GM18868 (cell line): ENCODE measurements around the gene KIAA0513.
A peak's percentile ranks its signal among the peaks of the same experiment; 100 is the strongest.

Experiments used
- ATAC-seq: cut with Tn5 transposase; IDR thresholded peaks from one replicate; pipeline ENCODE4 v1.9.1; 2021; ENCODE audit warnings: mild to moderate bottlenecking, moderate library complexity; ENCODE audit not compliant: unreplicated experiment

The KIAA0513 gene

DNA sequence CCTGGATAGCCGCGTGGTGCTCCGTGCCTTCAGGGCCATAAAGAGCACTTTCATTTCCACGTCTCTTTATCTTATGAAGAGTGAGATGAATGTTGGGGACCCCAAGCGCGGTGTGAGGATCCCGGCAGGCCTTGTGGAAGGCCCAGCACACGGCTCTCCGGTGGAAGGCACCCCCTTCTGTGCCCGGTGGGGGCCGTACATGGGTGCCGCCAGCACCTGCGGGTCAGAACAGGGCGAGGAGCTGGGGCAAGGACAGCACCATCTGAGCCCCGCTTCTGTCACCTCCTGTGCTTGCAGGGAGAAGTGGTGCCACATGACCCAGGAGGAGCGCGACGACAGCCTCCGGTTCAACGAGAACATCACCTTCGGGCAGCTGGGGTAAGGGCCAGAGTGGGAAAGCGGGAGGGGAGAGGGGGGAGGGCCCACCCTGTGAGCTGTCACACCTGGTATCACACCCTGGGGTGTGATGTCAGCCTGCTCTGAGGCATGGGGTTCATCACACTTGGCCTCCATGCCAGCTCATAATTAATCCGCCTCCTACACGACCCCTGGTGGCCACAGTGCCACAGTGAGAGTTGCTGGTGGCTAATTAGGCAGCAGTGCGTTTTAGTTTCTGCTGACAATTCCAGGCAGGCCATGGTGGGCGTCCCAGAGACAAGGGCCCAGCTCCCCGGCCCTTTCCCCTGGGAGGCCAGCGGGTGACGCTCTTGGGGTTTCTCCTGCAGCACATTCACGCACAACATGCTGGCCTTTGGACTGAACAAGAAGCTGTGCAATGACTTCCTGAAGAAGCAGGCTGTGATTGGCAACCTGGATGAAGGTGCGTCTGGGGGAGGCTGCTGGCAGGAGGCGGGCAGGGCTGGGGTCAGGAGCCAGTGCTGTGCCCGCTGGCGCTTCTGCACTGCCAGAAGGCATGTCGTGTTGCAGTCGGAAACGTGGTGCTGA, 59.0 kb downstream of the KIAA0513 start:
- ATAC-seq = no peak

DNA sequence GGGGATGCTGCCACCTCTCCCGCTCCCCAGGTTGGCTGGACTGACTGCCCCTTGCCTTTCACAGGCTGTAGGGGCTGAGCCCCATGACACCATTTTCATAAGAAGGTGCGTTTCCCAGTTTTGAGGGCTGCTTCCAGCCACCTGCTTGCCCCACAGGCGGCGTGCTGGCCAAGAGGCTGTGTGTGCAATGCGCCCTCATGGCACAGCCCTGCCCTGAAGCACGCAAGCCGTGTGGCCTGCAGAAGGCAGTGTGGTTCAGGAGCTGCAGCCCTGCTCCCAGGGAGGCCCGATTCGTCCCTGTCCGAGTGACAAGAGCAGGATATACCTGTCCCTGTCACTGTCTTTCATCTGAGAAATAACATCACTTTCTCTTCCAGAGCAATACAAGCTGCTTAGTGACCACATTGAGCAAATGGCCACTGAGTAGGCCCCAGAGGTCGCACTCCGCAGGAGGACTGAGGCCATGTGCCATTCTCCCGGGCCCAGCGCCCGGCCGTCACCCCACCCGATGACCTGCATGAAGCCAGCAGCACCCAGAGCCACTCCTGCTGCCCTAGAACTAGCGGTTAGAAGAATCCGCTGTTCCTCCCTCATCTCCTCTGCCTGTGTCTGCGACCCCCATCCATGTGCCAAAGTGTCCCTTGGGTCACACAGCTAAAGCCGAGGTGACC, 60.4 kb downstream of the KIAA0513 start:
- no peak for ATAC-seq

DNA sequence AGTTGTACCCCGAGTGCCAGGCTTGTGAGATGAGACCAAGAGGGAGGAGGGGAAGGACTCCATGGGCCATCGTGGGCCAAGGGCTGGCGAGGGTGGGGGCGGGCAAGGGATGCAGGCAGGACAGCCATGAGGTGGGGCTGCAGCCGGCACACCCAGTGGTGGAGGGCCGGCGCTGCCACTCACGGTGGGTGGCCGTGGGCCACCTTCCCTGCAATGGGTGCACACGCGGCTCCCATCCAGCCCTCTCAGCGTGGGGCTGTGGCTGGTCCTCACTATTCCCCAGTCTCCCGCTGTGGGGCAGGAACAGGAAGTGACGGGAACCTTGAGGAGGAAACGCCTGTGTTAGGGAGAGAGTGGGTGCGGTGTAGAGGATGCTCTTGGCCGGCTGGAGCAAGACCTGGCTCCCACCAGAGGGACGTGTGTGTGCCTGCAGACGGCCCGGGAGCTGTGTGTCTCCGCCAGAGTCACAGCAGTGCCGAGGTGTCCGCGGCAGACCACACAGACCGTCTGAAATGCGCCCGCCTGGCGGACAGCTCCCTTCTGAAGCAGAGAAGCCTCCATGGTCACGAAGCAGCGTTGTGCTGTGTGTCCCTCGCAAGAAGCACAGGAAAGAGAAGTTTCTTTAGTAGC, 61.1 kb downstream of the KIAA0513 start:
- no peak for ATAC-seq

DNA sequence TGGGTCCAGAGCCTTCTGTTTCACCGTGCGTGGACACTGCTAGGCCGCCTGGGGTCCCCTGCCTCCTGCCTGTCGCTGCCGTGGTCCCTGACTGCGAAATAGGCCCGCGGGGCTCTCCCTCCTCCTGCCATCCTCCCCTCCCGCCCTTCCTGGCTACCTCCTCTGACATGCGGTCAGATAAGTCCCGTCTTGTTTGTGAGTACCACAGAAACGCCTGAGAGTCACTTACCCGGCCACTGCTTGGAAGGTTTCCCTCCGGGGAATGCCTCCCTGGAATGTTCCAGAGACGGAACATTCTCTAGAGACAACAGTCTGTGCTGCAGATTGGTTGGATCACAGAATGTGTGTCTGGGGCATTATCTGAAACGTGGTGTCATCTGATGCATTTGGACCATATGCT, 61.9 kb downstream of the KIAA0513 start:
- no peak for ATAC-seq

DNA sequence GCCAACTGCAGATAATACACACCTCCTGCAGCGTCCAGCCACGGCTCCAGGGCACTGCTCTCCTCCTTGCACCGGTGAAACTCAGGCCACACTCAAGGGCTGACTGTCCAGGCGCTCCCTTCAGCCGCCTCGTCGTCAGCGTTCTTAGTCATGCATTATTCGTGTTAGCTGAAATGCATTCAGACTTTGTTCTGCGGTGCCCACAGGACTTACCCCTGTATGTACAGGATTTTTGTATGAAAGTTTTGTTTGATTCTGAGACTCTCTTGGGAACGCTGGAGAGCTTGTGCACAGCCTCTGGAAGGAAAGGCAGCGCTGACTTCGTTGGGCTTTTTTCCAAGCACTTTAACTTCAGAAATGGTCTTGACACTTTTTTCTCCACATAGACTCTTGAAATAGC, 62.6 kb downstream of the KIAA0513 start:
- no peak for ATAC-seq

DNA sequence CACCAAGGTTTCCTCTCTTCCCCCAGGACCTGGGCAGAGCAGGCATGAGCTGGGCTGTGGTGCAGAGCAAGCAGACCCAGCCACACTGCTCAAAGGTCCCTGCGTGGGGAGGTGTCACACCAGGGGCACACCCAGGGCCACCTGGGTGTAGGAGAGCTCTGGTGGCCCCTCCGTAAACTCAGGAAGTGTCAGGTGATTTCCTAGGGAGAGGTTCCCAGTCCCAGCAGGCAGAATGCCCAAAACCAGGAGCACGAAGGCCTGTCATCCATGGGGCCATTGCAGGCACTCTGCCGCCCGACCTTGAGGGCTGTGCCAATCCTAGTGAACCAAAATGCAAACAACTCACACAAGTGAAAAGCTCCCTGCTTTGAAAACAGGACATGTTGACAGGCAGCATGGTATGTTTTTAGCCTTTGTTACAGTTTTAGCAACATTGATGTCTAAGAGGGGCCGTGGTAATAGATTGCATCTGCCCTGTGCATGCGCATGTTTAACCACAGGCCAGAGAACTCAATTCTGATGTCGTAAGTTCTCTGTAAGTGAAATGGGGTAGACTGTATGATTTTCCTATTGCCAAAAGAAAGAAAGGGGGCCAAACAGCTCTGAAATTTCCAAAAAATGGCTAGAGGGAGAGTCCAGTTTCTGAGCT, 63.4 kb downstream of the KIAA0513 start:
- no peak for ATAC-seq

DNA sequence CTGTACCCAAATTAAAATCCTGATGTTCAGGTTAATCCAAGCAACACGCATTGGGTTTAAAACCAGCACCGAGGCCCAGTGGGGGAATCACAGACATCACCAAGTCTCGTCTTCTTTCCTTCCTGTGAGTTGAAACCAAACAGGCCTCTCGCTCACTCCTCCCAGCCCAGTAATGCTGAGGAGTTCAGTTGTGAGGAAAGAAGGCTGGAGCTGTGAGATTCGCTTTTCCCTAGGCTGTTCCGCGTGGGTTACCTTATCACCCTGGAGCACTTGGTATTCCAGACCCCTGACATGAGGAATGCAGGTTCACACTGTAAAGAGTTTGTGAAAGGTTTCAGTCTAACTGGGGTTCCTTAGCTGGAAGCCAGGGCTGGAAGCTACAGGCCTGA, 63.9 kb downstream of the KIAA0513 start:
- ATAC-seq = no peak

DNA sequence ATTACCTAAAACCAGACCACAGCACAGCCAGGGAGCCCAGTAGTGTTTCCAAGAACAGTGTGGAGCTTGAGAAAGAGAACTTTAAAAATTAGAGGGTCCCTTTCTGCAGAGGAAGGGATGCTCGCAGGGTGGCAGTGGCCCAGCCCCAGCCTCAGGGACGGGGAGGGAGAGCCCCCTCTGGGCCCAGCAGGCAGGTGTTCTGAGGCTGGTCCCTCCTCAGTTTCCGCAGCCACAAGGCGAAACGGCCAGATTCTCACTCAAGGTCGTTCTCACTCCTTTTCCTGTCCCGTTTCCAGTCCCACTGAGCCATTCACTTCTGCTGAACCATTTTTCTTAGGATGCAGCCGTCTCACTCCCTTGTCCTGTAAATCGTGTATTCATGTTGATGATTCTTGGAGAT, 64.7 kb downstream of the KIAA0513 start:
- no peak for ATAC-seq

DNA sequence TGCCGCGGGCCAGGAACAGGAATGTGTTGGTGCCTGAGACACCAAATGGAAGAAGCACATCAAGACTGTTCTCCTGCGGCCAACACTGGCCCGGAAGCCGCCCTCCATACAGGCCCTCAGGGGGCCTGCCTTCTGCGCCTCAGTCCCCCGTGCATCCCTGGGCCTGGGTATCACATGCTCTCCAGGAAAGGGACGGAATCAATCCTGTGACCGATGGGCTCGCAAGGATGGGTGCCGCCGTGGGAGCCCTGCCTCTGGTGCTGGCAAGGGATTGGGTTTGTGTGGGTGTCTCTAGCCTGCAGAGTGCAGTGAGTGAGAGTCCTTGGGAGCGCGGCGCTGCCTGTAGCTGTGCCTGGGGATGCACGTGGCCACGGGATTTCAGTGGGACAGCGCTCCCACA, 65.3 kb downstream of the KIAA0513 start:
- ATAC-seq = no peak

DNA sequence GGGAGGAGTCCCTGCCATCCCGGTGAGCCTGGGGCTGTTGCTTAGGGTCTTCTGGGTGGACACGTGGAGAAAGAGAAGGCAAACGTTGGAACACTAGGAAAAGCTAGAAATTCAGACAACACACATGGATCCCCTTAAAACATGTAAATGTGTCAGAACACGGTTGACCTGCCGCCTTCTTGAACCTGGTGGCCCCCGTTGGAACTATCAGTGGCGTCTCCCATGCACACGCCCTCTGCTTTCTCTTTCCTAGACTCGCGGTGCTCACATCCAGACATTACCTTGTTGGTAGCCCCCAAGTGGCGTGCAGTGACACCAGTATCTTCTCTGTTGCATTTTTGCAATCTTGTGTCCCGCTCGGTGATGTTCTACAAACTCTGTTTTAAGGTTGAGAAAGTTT, 66.1 kb downstream of the KIAA0513 start:
- no peak for ATAC-seq

DNA sequence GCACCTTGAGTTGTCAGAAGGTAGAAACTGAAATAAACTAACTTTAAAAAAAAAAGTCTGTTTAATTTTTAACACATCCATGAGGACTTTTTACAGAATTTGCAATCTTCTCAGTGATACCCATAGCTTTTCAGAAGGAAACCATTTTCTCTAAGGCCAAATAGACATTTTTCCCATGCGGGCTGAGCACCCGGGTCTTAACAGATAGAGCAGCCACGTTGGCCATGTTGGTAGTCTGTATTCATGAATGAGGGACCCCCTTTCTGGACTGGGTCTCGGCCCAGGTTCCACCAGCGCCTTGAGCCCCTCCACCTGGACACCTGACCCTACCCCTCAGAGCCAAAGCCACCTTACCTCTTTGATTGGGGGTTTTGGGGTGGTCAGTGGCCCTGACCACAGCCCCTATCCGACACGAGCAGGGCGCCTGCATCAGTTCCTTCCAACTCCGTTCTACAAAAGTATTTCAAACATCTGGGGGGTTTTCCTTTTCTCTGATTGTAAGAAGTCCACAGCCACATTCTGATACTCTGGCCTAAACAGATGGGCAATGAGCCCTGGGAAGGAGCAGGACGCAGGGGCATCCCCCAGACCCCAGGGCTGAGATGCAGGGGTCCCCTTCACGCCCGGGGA, 66.7 kb downstream of the KIAA0513 start:
- ATAC-seq = no peak

DNA sequence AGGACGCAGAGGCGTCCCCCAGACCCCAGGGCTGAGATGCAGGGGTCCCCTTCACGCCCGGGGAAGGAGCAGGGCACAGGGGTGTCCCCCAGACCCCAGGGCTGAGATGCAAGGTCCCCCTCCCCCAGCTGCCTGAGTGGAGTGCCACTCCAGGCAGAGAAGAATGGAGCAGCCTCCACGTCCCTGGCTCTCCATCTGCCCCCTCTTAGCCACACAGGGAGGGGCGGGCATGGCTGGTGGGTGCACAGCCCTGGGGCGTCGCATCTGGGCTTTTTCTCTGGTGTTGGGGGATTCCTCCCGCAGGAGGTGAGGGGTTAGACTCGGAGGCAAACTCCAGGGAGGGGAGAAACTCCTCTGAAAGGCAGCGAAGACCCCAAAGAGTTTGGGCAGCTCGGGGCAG, 67.2 kb downstream of the KIAA0513 start:
- no peak for ATAC-seq

DNA sequence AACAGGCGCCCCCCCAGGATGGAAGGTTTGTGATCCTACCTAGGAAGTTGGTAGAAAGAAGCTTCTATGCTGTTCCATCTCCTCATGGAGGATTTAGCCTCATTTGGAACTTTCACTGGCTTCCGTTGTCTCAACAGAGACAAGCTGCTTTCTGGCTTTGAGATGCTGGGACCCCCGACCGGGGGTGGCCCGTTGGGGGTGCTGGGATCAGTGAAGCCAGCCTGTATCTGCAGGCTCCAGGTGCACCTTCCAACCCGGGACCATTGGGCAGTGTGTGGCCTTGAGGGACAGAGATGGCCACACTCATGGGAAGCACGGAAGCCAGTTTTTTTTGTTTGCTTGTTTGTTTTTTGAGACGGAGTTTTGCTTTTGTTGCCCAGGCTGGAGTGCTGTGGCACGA, 69.3 kb downstream of the KIAA0513 start:
- ATAC-seq = no peak

DNA sequence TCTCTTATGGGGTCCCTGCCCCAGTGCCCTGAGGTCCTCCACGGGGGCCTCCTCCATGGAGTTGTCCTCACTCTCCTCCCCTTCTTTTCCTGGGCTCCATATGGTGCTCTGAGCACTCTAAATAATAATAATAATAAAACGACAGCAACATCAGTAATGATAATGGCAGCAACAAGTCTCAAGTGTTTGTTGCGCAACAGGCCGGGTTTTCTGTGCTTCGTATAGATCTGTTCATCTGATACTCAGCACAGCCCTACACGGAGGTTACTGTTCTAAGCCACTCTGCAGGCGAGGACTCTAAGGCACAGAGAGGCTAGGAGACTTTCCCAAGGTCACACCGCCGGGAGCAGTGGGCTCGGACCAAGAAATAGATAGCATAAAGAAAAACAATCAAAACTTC, 71.0 kb downstream of the KIAA0513 start:
- no peak for ATAC-seq

DNA sequence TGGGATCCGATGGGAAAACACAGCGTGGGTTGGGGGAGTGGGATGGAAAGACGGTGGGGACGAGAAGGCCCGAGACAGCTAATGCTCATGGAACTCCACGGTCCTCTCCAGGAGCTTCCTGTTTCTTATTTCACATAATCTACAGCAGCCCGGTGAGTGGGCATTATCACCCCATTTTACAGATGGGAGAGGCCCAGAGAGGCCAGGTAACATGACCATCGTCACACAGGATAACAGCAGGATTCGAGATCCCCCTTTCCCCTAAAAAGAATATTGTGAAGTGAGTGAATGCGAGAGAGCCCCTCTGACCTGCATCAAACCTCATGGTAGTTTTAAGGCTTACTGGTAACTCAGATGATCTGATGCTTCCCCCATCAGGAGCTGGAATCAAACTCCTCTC, 72.7 kb downstream of the KIAA0513 start:
- ATAC-seq = no peak

DNA sequence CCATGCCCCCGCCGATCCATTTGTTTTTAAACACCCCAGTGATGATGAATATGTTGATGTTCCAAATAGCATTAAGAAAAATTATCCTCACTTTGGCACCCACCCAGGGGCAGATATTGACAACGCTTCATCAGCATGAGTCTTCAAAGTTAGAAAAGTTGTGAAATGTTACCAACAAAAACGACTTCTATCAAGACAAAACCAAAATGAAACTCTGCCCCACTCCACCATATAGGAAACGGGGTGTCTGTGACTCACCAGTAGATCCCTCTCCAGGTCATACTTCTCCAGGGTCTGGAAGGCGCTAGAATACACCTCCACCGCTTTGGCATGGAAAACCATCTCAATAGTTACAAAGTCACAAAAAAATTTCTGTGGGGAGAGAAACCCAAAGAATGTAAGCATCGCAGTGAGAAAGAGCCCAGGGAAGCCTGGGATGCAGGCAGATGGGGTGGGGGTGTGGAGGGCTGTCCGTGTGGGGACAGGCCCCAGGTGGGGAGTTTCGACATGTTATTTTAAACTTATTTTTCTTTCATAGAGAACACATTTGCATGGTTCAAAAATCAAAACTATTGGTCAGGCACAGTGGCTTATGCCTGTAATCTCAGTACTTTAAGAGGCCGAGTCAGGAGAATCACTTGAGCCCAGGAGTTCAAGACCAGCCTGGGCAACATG, 74.5 kb downstream of the KIAA0513 start:
- ATAC-seq = no peak

DNA sequence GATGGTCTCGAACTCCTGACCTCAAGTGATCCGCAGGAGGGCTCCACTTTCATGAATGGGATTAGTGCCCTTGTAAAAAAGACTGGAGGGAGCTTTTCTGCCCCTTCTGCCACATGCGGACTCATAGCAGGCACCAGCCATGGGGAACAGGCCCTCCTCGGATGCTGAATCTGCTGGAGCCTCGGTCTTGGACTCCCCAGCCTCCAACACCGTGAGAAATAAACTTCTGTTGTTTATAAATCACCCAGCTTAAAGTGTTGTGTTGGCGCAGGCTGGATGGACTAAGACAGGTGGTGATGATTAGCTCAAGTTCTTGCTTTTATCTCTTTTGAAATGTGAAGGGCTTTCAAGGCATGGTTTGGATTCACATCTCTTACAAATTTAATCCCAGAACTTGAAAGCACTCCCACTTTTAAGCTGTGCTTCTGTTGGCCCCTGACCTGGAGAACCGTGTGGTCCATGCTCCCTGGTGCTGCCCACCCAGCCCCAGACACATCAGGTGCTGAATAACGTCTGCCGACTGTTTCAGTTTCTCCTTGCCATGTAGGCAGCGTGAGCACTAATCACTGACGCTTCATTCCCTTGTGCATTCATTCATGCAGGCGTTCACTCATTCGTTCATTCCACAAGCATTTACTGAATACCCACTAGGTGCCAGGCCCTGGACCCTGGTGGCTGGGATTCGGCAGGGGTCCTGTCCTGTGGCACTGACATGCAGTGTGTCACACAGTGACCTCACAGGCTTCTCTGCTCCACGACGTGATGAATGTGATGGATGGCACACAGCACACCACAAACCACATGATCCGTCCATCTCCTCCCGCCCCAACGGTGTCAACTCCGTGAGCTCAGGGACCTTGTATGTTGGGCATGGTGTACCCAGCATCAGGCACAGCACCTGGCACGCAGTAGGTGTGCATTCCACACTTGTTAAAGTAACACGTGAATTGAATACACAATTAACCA, 75.8 kb downstream of the KIAA0513 start:
- peak; percentile 76 for ATAC-seq

DNA sequence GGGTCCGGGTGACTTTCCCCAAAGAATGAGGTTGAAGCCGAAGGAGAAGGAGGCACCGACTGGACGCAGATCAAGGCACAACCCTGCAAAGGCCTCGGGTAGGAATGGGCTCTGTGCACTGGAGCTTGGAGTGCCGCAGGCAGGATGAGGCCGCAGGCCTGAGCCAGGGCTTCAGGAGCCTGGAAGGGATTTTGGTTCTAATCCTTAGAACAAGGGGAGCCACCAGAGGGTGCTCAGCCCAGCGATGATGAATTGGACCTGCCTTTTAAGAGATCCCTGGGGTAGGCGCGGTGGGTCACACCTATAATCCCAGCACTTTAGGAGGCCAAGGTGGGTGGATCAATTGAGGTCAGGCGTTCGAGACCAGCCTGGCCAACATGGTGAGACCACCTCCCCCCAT, 76.6 kb downstream of the KIAA0513 start:
- ATAC-seq = no peak

DNA sequence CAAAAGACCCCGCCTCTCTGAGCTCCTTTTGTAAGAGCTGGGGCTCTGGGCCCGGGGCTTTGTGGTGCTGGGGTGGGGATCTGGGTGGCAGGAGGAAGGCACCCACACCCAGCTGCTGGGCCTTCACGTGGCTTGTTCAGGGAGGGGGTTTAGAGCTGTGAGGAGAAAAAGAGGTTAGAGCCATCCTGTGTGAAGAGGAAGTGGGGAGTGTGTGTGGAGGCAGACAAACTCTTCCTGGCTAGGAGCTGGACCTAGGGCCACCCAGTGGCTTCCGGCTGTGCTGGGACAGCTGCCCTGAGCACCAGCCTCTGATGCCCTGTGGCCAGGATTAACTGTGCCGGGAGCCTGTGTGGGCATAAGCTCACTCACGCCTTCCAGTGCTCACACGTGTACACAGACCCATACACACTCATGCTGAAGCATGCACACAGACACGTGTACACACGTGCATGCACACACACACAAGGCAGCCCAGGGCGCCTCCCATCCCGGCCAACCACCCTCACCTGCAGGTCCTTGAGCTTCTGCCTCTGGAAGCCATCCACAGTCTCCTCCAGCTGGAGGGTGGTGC, 77.3 kb downstream of the KIAA0513 start:
- ATAC-seq = no peak
